ENCODE results near the gene ZBTB7C. TPM values are rescaled to one million over a fixed set of nuclear protein-coding genes. Genes with fewer than 3 reads are reported as not detected.
A peak's percentile ranks its signal among the peaks of the same experiment; 100 is the strongest.

Gene ZBTB7C
- total RNA-seq, 4 donors from 2014 or later = 38.2 to 92.3 (median 52.4) TPM

DNA sequence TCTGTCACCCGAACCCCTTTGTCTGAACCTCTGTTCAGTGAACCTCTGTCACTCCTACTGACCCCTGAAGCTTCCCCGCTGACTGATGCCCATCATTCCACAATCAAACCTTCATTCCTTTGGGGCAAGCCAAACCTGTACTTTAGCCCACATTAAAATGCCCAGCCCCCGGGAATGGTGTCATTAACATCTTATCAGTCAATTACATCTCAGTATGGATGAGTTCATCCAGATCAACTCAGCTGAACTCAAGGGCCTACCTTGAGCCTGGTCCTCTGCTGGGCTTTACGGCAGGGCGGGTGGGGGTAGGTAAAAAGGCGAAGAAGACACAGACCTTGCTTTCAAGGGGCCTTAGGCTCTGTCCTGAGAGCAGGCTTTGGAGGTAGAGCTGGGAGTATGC lies 324.3 kb downstream of the ZBTB7C start:
- 84 to 92% methylated on average over 4 to 6 of the region's 6 CpGs for WGBS, 2 donors
- H3K4me3 ChIP-seq = no peak overlapping the region
- no peak for DNase-seq
- intact Hi-C loops (cut with DNase I) = no loop called here
- peaks cover 0 to 40% (median 8%) of the 10 kb centered on the region in 3 donors for H3K4me1 ChIP-seq
- peaks cover 0 to 90% (median 0%) of the 10 kb centered on the region in 3 donors for H3K36me3 ChIP-seq
- peak overlapping the region in 3 of 4 donors; percentile 68 to 85 (median 76) for H3K27ac ChIP-seq
- no peaks in the 10 kb centered on the region for H3K27me3 ChIP-seq
- no peak for TF ChIP-seq POLR2A (IDR thresholded peaks at IDR 0.05)
- TF ChIP-seq, protein P1, sequence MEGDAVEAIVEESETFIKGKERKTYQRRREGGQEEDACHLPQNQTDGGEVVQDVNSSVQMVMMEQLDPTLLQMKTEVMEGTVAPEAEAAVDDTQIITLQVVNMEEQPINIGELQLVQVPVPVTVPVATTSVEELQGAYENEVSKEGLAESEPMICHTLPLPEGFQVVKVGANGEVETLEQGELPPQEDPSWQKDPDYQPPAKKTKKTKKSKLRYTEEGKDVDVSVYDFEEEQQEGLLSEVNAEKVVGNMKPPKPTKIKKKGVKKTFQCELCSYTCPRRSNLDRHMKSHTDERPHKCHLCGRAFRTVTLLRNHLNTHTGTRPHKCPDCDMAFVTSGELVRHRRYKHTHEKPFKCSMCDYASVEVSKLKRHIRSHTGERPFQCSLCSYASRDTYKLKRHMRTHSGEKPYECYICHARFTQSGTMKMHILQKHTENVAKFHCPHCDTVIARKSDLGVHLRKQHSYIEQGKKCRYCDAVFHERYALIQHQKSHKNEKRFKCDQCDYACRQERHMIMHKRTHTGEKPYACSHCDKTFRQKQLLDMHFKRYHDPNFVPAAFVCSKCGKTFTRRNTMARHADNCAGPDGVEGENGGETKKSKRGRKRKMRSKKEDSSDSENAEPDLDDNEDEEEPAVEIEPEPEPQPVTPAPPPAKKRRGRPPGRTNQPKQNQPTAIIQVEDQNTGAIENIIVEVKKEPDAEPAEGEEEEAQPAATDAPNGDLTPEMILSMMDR (IDR thresholded peaks at IDR 0.05) = no peak
- H3K9me3 ChIP-seq = no peaks in the 10 kb centered on the region

DNA sequence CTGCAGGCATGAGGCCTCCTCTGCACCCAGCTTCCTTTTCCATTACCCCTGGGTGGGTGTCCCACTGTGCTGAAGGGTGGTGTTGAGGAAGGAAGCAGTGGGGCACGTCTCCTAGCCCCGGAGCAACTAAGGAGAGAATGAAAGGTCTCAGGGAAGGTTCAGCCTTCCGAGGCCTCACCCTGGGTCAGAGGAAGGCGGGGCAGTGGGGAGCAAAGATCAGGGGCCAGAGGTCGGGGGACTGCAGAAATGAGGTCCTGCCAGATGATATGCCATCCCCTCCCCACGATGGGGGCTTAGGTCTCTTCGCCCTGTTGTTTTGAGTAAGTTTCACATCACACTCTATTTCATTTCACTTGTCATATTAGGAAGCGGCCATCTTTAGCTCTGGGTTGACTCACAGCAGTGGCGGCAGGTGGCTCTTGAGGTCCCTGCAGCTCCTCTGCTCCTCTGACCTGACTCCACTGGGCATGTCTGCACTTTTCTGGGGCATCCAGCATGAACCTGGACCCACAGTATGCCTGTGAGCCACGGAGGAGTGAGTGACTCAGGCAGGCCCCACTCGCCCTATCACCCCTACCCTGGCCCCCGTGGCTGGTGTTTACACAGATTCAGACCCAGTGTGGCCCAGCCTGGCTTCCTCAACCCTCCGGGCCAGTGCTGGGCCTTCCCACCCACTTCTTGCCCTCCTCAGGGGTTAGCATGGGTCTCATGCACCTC lies 325.0 kb downstream of the ZBTB7C start:
- 76 to 84% methylated on average over 7 to 9 of the region's 13 CpGs for WGBS, 2 donors
- Histone ChIP-seq H3K4me1 (peaks cover 0 to 41% (median 8%) of the 10 kb centered on the region in 3 donors), H3K4me3 (no peak overlapping the region), H3K27me3 (no peaks in the 10 kb centered on the region), H3K27ac (peak overlapping the region in 2 of 4 donors; percentile 76 to 85), H3K9me3 (no peaks in the 10 kb centered on the region), H3K36me3 (peaks cover 0 to 95% (median 0%) of the 10 kb centered on the region in 3 donors)
- intact Hi-C loops (cut with DNase I) = no loop called here
- no peak for TF ChIP-seq POLR2A (IDR thresholded peaks at IDR 0.05)
- TF ChIP-seq, protein P1 (IDR thresholded peaks at IDR 0.05) = no peak
- DNase-seq = no peak

DNA sequence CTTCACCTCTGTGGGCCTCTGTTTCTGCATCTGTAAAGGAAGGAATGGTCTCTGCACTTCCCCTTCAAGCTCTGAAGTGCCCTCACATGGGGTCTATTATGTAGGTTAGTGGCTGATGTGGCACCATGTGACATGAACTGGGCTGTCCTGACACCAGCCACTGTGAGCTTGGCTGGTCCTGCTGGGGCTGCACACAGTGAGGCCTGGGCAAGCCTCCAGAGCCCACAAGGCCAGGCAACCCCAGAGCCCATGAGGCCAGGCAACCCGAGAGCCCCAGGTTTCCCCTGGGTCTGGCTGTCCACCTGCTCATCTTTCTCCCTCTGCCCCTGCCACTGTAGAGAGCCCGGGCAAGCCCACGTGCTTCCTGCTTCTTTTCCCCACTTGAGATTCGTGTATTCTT lies 328.6 kb downstream of the ZBTB7C start:
- Histone ChIP-seq H3K27me3 (no peaks in the 10 kb centered on the region), H3K27ac (peak overlapping the region in 2 of 4 donors; percentile 89 to 90), H3K36me3 (peaks cover 0 to 70% (median 0%) of the 10 kb centered on the region in 3 donors), H3K4me1 (peaks cover 10 to 55% (median 21%) of the 10 kb centered on the region in 3 donors), H3K9me3 (no peaks in the 10 kb centered on the region), H3K4me3 (no peak overlapping the region)
- TF ChIP-seq, protein P1 (IDR thresholded peaks at IDR 0.05) = no peak
- TF ChIP-seq POLR2A (IDR thresholded peaks at IDR 0.05) = no peak
- intact Hi-C loops (cut with DNase I) = no loop called here
- WGBS, 2 donors = 66 to 68% methylated on average over 4 of the region's 4 CpGs
- DNase-seq = no peak

DNA sequence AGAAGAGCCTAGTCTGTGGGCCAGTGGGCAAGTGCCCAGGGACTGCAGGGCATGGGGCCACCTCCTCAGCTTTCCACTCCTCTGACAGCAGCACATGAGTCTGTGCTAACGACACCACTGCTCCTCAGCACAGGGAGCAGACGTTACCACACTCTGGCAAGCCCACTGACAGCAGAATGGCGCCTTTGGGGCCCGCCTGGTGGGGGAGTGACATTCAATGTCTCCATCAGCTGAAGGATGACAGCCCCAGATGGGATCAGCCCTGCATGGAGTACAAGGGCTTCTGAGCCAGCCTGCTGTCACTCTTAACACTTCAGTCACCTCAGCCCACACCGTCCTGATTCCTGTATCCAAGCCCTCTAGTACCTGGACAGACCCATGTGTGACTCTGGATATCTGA lies 329.3 kb downstream of the ZBTB7C start:
- 100% methylated on average over 2 of the region's 5 CpGs; no CpG with 5 or more reads in 1 of the 2 donors for WGBS, 2 donors
- no peaks in the 10 kb centered on the region for H3K9me3 ChIP-seq
- TF ChIP-seq, protein P1 (IDR thresholded peaks at IDR 0.05) = no peak
- TF ChIP-seq POLR2A (IDR thresholded peaks at IDR 0.05) = no peak
- H3K4me3 ChIP-seq = no peak overlapping the region
- H3K36me3 ChIP-seq = peaks cover 0 to 64% (median 0%) of the 10 kb centered on the region in 3 donors
- H3K4me1 ChIP-seq = peaks cover 17 to 55% (median 28%) of the 10 kb centered on the region in 3 donors
- intact Hi-C loops (cut with DNase I) = no loop called here
- H3K27ac ChIP-seq = peak overlapping the region in 2 of 4 donors; percentile 89 to 90
- DNase-seq = no peak
- no peaks in the 10 kb centered on the region for H3K27me3 ChIP-seq

DNA sequence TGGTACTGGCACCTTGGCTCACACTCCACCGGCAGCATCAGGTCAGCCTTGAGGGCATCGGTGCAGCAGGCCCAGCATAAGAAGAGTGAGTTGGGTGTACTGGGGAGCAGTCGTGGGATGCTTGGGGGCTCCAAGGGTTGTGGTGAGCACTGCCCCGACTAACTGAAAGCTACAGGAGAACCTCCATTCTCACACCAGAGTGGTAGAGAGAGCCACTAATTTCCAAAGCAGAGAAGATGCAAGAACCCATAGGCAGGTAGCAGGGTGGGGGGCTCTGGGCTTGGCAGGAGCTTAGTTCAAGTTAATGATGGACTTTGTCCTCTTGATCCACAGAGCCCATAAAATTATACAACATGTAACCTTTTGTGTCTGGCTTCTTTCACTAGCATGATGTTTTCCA lies 330.7 kb downstream of the ZBTB7C start:
- WGBS, 2 donors = 86% methylated on average over 4 of the region's 4 CpGs; no CpG with 5 or more reads in 1 of the 2 donors
- H3K27ac ChIP-seq = peak overlapping the region; percentile 81 to 90 (median 90)
- TF ChIP-seq, protein P1 (IDR thresholded peaks at IDR 0.05) = no peak
- TF ChIP-seq POLR2A (IDR thresholded peaks at IDR 0.05) = no peak
- no peaks in the 10 kb centered on the region for H3K9me3 ChIP-seq
- no peak for DNase-seq
- H3K4me1 ChIP-seq = peaks cover 29 to 61% (median 42%) of the 10 kb centered on the region in 3 donors
- intact Hi-C loops (cut with DNase I) = no loop called here
- H3K36me3 ChIP-seq = peaks cover 0 to 49% (median 0%) of the 10 kb centered on the region in 3 donors
- H3K27me3 ChIP-seq = no peaks in the 10 kb centered on the region
- H3K4me3 ChIP-seq = no peak overlapping the region

Data from esophagus squamous epithelium (tissue), 5 donors.